ENCODE data around the gene PTGR3. TPM values are rescaled to one million over a fixed set of nuclear protein-coding genes. Genes with fewer than 3 reads are reported as not detected.

PTGR3 gene
- total RNA-seq, 2 experiments from 2014 or later, result 28.4 to 33.0 TPM

DNA sequence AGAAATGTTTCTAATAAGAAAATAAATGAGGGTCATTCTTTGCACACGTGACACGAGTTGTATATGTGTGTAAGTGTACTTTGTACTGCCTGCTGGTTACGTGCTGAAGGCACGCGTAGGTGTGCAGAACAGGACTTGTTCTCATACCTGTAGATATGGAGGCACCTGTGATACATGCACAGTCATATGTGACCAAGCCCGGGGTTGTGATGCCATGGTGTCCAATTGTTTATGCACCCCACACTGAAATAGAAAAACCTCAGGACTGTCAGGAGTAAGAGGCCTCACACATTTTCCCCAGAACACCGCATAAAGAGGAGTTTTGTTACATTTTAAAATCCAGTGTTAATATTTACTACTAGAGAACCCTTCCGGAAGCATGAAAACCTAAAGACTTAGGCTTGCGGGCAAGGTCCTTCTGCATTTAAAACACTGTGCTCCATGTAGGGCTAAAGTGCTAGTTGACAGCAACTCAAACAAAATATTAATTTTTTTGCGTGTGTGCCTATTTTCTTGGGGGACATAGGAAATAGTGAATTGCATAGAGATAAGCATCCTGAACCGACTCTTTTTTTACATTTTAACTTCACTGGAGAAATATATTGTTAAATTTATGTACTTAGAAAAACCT, 10.9 kb upstream of the PTGR3 start:
- Mint-ChIP-seq H3K27ac (no peak overlapping the region), H3K9me3 (no peaks in the 10 kb centered on the region), H3K4me3 (no peak overlapping the region), H3K4me1 (ENCODE audit: low read depth) (peaks cover 80% of the 10 kb centered on the region), H3K36me3 (ENCODE audit: low read depth) (peaks cover 4% of the 10 kb centered on the region), H3K27me3 (ENCODE audit: low read depth) (no peaks in the 10 kb centered on the region)
- intact Hi-C loops (cut with micrococcal nuclease), result loop anchor here (10.0 kb wide), 2 partner anchors 845 to 1885 kb away; no protein-coding TSS in a partner anchor
- CTCF ChIA-PET, result no interaction called here
- no peak for DNase-seq

GRCh38 chr18:75218065-75218923, 9.4 kb upstream of the PTGR3 start:
- no peak overlapping the region for H3K27ac Mint-ChIP-seq
- intact Hi-C loops (cut with micrococcal nuclease), result loop anchor here (10.0 kb wide), 2 partner anchors 843 to 1887 kb away; no protein-coding TSS in a partner anchor
- H3K4me3 Mint-ChIP-seq, result no peak overlapping the region
- DNase-seq, result no peak
- no peaks in the 10 kb centered on the region for H3K9me3 Mint-ChIP-seq
- H3K36me3 Mint-ChIP-seq (ENCODE audit: low read depth), result peaks cover 4% of the 10 kb centered on the region
- H3K4me1 Mint-ChIP-seq (ENCODE audit: low read depth), result peaks cover 84% of the 10 kb centered on the region
- CTCF ChIA-PET, result interaction anchor here (0.6 kb wide), 1 partner anchor 27 kb away, joined by 5 read pairs; no protein-coding TSS in a partner anchor
- H3K27me3 Mint-ChIP-seq (ENCODE audit: low read depth), result no peaks in the 10 kb centered on the region

- intact Hi-C loops (cut with micrococcal nuclease), result loop anchor here (10.0 kb wide), 2 partner anchors 842 to 1888 kb away; no protein-coding TSS in a partner anchor
- Mint-ChIP-seq H3K9me3 (no peaks in the 10 kb centered on the region), H3K4me1 (ENCODE audit: low read depth) (peaks cover 82% of the 10 kb centered on the region), H3K27me3 (ENCODE audit: low read depth) (no peaks in the 10 kb centered on the region), H3K27ac (peak overlapping the region; percentile 89), H3K36me3 (ENCODE audit: low read depth) (peaks cover 1% of the 10 kb centered on the region), H3K4me3 (no peak overlapping the region)
- CTCF ChIA-PET, result interaction anchor here (1.0 kb wide), 1 partner anchor 618 kb away, joined by 3 read pairs; no protein-coding TSS in a partner anchor
- DNase-seq, result no peak
Observed at GRCh38 chr18:75216911-75217689, 8.2 kb upstream of the PTGR3 start.

DNA sequence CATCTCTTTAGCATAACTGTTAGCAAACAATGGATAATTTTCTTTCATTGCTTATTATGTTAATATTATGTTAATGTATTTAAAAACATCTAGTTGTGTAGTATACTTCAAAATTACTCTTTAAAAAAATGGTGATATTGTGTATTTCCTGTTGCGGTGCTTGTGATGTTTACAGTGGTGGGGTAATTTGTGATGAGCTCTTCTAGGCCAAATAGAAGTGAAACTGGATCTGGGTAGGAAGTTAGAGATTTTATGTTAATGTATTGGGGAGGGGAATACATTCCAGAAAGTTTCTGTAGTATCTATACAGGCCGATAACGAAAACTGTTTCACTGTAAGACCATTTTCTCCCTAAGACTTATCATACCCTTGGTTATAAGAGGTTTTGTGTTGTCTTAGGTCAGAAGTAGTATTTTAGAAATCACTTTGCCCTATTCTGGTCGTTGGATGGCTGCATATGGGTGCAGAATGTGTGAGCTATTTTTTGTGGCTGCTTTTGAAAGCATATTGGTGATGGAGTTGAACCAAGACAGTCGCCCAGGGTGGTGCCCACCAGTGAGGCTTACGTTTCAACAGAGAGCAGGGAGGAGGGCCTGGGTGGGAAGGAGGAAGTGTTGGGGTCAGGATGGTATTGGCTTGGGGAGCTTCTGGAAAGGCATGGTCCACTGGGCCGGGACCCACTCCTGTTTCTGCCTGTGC, 7.4 kb upstream of the PTGR3 start:
- Mint-ChIP-seq H3K9me3 (no peaks in the 10 kb centered on the region), H3K27ac (peak overlapping the region; percentile 89), H3K4me1 (ENCODE audit: low read depth) (peaks cover 76% of the 10 kb centered on the region), H3K4me3 (peak overlapping the region; percentile 31), H3K36me3 (ENCODE audit: low read depth) (peaks cover 1% of the 10 kb centered on the region), H3K27me3 (ENCODE audit: low read depth) (no peaks in the 10 kb centered on the region)
- CTCF ChIA-PET, result no interaction called here
- DNase-seq, result no peak
- intact Hi-C loops (cut with micrococcal nuclease), result loop anchor here (10.0 kb wide), 2 partner anchors 842 to 1888 kb away; no protein-coding TSS in a partner anchor

- Mint-ChIP-seq H3K4me1 (ENCODE audit: low read depth) (peaks cover 71% of the 10 kb centered on the region), H3K36me3 (ENCODE audit: low read depth) (peaks cover 6% of the 10 kb centered on the region), H3K27me3 (ENCODE audit: low read depth) (no peaks in the 10 kb centered on the region), H3K4me3 (peak overlapping the region; percentile 32), H3K9me3 (no peaks in the 10 kb centered on the region), H3K27ac (peak overlapping the region; percentile 77)
- intact Hi-C loops (cut with micrococcal nuclease), result loop anchor here (1.0 to 10.0 kb wide), 3 partner anchors 8 to 1889 kb away; no protein-coding TSS in a partner anchor
- CTCF ChIA-PET, result no interaction called here
- no peak for DNase-seq
Observed at GRCh38 chr18:75215663-75216062, 6.7 kb upstream of the PTGR3 start.

DNA sequence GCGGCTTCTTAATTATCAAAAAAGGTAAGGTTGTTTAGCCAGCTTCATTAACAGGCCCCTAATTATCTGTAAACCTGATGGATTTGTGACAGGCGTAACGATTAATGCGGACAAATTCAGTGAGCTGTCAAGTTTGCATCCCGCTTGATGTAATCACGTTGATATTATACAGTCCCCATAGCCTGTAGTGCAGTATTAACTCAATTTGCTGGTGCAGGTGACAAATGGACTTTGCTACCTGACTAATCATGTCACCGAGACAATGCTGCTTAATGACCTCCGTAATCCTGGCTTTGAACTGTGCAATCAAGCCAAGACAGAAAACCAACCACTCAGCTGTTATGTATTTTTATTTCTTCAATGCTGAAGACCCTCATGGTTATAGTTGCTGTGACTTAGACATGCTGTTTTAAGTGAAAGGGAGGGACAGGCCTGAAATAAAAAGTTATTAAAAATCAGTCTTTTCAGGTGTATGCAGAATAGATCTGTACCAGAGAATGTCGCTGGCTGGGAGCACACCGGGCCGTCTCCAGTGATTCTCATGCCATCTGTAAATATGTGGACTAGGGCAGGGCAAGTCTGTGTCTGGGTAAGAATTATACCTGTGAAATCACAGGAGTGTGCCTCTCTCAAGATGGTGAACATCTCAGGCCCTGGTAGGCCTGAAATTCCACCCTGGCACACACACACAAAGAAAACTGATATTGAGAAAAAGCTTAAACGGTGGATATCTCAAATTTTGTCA, 6.0 kb upstream of the PTGR3 start:
- CTCF ChIA-PET, result interaction anchor here (0.6 kb wide), 1 partner anchor 25 kb away, joined by 3 read pairs; no protein-coding TSS in a partner anchor
- Mint-ChIP-seq H3K27ac (peak overlapping the region; percentile 77), H3K4me1 (ENCODE audit: low read depth) (peaks cover 67% of the 10 kb centered on the region)

DNA sequence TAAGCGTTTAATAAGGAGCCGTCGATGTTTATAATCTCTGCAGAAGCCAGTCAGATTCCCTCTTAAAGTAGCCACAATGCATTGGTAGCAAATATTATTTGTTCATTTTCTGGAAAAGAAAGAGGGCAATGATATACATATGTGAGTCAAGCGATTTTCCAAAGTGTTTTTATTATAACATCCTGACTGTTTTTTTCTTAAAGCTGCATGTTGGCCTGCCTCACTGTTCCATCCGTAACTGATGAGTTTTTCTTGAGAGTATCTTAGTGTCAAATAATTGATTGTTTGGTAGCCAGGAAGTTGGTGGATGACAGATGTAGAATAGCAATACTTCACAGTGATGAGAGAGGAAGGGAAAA, 5.4 kb upstream of the PTGR3 start:
- no peak for DNase-seq
- H3K27ac Mint-ChIP-seq, result peak overlapping the region; percentile 79

More for the DNA sequence above, 6.0 kb upstream of the PTGR3 start:
- H3K36me3 Mint-ChIP-seq (ENCODE audit: low read depth), result peaks cover 8% of the 10 kb centered on the region
- no peak for DNase-seq
- H3K27me3 Mint-ChIP-seq (ENCODE audit: low read depth), result no peaks in the 10 kb centered on the region
- intact Hi-C loops (cut with micrococcal nuclease), result loop anchor here (1.0 to 10.0 kb wide), 4 partner anchors 8 to 1890 kb away; no protein-coding TSS in a partner anchor
- H3K4me3 Mint-ChIP-seq, result peak overlapping the region; percentile 19
- H3K9me3 Mint-ChIP-seq, result no peaks in the 10 kb centered on the region

GRCh38 chr18:75213611-75214331, 4.8 kb upstream of the PTGR3 start:
- Mint-ChIP-seq H3K4me3 (peak overlapping the region; percentile 21), H3K9me3 (no peaks in the 10 kb centered on the region), H3K4me1 (ENCODE audit: low read depth) (peaks cover 60% of the 10 kb centered on the region), H3K36me3 (ENCODE audit: low read depth) (peaks cover 8% of the 10 kb centered on the region), H3K27me3 (ENCODE audit: low read depth) (no peaks in the 10 kb centered on the region), H3K27ac (peak overlapping the region; percentile 79)
- CTCF ChIA-PET, result interaction anchor here (0.7 to 1.5 kb wide), 2 partner anchors 30 to 1154 kb away, joined by 3 to 7 read pairs; no protein-coding TSS in a partner anchor
- no peak for DNase-seq
- intact Hi-C loops (cut with micrococcal nuclease), result loop anchor here (1.0 to 10.0 kb wide), 6 partner anchors 13 to 1891 kb away; no protein-coding TSS in a partner anchor

More for the DNA sequence above, 5.4 kb upstream of the PTGR3 start:
- Mint-ChIP-seq H3K36me3 (ENCODE audit: low read depth) (peaks cover 8% of the 10 kb centered on the region), H3K27me3 (ENCODE audit: low read depth) (no peaks in the 10 kb centered on the region), H3K9me3 (no peaks in the 10 kb centered on the region), H3K4me1 (ENCODE audit: low read depth) (peaks cover 64% of the 10 kb centered on the region), H3K4me3 (no peak overlapping the region)
- CTCF ChIA-PET, result interaction anchor here (0.6 kb wide), 1 partner anchor 26 kb away, joined by 3 read pairs; no protein-coding TSS in a partner anchor
- intact Hi-C loops (cut with micrococcal nuclease), result loop anchor here (5.0 to 10.0 kb wide), 3 partner anchors 840 to 1890 kb away; no protein-coding TSS in a partner anchor

- intact Hi-C loops (cut with micrococcal nuclease), result loop anchor here (1.0 to 10.0 kb wide), 6 partner anchors 14 to 1892 kb away; no protein-coding TSS in a partner anchor
- CTCF ChIA-PET, result interaction anchor here (0.7 to 1.5 kb wide), 4 partner anchors 13 to 192 kb away, joined by 3 to 7 read pairs (median 4); no protein-coding TSS in a partner anchor
- Mint-ChIP-seq H3K9me3 (no peaks in the 10 kb centered on the region), H3K4me3 (peak overlapping the region; percentile 67), H3K27me3 (ENCODE audit: low read depth) (no peaks in the 10 kb centered on the region), H3K4me1 (ENCODE audit: low read depth) (peaks cover 54% of the 10 kb centered on the region), H3K36me3 (ENCODE audit: low read depth) (peaks cover 8% of the 10 kb centered on the region), H3K27ac (peak overlapping the region; percentile 78)
- no peak for DNase-seq
Observed at GRCh38 chr18:75212751-75213090, 3.8 kb upstream of the PTGR3 start.
